ENCODE data around the gene CLEC3B.

Gene CLEC3B

GRCh38 chr3:45003859-45004258 is 22.2 kb upstream of the CLEC3B start:
- no peak for DNase-seq

- DNase-seq: no peak
Observed at GRCh38 chr3:45007091-45007490, 19.0 kb upstream of the CLEC3B start.

GRCh38 chr3:45008117-45008516 is 18.0 kb upstream of the CLEC3B start:
- no peak for DNase-seq

DNA sequence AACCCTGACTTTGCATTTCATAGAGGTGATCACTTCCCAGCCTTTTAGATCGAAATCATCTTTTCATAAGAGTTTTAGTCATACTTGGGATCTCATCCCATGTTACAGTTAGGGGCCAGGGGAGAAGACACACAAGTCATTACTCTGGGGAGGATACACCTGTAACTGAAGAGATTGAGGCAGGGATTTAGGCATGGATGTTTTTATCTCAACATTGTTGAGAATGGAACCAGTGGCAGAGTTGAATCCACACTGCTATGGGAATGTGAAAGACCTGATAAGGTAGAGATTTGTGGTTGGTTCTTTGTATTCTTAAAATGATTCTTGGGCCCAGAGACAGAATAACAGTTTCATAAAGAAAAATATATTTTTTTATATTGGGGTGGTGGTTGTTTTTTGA is 16.2 kb upstream of the CLEC3B start:
- DNase-seq: no peak

GRCh38 chr3:45010811-45011333 is 15.2 kb upstream of the CLEC3B start:
- DNase-seq: no peak

DNA sequence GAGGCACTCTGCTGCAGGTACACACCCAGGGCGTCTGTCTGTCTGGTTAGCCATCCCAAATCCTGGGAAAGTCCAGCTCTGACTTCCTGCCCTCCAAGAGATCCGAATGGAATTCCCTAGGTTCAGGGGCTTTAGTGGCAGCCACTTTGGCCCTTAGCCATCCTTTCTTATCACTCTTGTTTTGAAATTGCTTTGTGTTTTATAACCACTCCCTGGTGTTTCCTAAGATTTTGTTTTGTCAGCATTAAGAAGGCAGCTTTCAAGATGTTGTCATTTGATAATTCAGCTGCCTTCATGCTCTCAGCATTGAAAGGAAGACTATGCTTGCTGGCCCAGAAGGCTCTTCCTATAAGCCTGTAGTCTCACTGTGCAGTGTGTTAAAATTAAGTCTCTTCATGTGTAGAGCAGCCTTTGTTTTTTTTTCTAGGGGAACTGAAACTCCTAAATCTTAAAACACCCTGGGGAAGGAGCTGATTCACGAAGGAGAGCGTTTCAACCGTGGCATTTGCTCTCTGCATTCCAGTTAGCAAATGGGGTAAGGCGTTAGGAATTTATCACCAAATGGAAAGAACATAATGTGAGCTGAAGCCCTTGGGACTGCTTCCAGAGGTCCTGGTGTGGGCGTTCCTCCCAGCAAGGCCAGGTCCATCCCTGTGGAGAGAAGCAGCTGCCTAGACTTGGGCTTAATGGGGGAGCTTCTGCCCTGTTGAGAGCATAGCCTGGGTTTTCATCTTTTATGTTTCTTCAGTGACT is 14.2 kb upstream of the CLEC3B start:
- no peak for DNase-seq

DNA sequence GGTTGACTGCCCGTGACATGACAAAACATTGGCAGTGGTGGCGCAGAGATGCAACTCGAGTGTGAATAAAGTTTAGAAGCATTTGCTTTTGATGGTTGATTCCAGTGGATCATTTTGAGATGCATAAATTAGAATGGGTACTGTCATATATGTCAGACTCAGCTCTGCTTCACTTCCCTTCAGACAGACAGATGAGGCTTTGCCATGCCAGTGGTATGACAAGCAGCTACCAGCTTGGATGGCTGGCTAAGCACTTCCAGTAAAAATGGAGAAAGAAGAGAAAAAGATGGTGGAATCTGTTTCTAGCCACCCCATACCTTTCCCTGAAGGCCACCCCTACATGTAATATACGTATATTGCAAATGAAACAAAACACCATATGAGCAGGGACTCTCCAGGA is 13.5 kb upstream of the CLEC3B start:
- no peak for DNase-seq

GRCh38 chr3:45016916-45017315 is 9.2 kb upstream of the CLEC3B start:
- DNase-seq: no peak

DNA sequence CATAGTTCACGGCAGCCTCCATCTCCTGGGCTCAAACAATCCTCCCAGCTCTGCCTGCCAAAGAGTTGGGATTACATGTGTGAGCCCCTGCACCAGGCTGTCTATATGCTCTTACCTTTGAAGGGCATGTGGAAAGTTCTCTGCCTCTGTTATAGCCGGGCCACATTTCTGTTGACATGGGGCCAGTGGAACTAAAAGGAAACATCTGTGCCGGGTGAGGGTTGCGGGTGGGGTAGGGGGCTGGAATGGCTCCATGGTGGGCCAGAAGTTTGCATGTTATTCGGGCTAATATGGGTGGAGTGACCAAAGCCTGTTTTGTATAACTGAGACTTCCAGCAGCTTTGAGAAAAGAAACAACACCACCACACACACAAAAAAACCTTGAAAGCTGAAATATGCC is 8.3 kb upstream of the CLEC3B start:
- DNase-seq: no peak

DNA sequence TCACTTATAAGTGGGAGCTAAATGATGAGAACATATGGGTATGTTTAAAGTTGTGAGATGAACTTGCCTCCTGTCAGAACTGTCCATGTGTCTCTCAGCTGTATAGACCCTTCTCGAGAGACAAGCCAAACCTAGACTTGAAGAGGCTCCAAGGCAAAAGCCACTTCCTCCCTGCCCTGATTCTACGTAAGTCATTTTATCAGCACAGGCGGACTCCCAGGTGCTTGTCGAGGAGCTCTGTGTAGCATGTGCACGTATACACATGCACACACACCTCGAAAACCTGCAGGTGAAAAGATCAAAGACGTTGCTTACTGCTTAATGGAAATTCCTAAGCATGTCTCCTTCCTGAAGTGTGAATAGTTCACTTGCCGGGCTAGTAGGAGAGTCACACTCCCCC is 5.6 kb upstream of the CLEC3B start:
- DNase-seq: peak; percentile 19

DNA sequence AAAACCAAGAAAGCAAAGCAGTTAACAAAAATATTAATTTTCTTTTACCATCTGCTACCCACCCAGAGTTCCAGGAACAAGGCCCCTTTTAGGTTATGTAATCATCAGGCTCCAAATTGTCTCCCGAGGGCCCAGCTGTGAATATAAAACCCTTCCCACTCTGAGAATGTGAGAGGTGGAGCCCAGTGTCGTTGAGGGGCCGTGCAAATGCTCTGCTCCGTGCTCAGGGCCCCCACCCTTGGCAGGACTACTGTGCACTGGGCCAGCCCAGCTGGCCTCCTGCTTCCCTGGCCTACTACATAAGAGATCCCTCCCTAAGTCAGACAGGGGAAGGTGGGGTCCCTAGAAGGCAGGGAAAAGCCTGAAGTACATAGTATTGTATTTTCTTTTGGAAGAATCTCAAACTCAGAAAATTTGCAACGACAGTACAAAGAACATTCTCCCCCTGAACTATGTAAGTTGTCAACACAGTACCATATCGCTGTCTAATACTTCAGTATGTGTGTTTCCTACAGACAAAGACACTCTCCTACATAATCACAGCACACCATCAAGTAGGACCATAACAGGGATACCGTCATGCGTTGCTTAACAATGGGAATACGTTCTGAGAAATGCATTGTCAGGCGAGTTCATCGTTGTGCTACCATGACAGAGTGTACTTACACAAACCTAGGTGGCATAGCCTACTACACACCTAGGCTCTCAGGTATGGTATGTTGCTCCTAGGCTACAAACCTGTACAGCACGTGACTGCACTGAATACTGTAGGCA is 4.4 kb upstream of the CLEC3B start:
- no peak for DNase-seq

DNA sequence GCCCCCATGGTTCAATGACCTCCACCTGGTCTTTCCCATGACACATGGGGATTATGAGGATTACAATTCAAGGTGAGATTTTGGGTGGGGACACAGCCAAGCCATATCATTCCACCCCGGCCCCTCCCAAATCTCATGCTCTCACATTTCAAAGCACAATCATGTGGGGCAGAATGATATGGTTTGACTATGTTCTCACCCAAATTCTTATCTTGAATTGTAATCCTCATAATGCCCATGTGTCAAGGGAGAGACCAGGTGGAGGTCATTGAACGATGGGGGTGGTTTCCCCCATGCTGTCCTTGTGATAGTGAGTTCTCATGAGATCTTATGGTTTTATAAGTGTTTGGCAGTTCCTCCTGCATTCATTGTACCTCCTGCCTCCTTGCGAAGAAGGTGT is 2.4 kb upstream of the CLEC3B start:
- DNase-seq: no peak

GRCh38 chr3:45024542-45025255 is 1.4 kb upstream of the CLEC3B start:
- no peak for DNase-seq

DNA sequence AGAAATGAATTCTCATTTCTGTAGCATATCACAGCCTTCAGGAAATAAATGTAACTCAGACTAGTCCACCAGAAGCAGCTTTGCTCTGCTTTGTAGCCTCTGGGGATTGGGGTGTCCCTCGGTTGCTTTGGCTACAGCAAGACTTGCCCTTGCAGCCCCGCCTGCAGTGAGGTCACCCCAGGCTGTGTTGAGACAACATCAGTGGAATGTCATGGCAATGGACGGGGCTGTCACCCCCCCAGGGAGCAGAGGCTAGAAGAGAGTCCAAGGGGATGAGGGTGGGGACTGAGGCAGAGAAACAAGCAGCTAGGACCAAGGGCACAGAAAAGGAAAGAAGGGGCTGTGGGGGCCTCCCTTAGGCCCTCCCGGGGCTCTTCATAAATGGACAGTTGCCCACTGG is 854 bp downstream of the CLEC3B start:
- DNase-seq: no peak

GRCh38 chr3:45027441-45027840 is 1.3 kb downstream of the CLEC3B start:
- no peak for DNase-seq

- no peak for DNase-seq
Observed at GRCh38 chr3:45029216-45029615, 3.1 kb downstream of the CLEC3B start.

DNA sequence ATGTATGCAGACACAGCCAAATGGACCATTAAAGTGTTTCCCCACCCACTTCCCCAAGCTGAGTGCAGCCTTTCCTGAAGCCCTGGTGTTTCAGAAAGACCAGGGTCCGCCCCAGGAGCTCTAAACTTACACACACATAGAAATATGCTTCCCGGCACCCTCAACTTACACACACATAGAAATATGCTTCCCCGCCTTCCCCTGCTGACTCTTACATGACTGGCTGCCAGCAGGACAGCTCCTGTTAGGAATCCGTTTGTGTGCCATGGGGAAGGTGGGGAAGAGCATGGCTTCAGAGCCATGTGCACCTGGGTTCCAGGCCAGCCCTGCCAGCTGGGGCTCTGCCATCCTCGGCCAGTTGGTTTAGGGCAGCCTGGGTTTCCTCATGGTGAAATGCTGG is 3.6 kb downstream of the CLEC3B start:
- no peak for DNase-seq

GRCh38 chr3:45031531-45031930 is 5.4 kb downstream of the CLEC3B start:
- no peak for DNase-seq

GRCh38 chr3:45032113-45032512 is 6.0 kb downstream of the CLEC3B start:
- DNase-seq: no peak

DNA sequence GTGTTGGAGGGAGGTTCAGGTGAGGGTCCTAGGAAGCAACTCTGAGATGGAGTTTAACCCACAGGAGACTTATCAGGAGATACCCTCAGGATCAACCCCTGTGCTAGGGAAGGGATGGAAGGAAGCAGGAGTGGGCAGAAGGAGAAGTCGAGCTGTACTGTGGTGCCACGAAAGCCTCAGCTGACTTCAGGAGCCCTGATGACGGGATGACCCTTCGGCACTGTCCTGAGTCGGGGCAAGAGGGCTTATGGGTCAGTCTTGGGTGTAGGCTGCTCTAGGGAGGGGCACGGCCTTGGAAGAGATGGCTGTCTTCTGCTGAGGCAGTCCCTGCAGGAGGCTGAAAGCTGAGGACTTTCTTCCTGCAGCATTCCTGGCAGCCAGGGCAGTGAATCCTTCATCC is 7.7 kb downstream of the CLEC3B start:
- DNase-seq: no peak

DNA sequence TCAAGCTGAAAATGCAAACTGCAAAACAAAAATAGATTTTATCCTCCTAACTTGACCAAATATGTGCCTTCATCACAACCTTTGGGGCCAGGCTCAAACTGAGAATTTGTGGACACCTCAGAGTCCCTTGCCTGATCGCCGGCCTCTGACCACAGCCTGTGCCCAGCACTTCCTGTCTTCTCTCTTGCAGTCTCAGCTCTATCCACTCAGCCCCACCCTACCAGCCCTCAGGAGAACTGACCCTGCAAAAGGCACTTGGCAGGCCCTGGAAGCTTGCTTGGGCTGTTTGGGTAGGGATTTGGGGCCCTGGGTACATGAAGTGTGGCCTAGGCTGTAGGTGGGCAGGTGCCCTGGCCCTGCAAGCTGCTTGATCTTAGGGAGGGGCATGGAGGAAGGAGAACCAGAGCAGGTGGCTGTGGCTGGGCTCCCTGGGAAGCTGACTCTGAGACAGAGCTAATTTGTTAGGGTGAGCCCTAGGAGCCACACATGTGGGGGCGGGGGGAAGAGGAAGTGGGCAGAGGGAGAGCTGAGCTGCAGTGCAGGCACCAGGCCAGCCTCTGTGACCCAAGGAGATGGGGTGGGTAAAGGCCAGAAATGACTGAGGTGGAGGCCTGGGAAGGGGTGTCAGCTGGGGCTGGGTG is 8.6 kb downstream of the CLEC3B start:
- DNase-seq: no peak

DNA sequence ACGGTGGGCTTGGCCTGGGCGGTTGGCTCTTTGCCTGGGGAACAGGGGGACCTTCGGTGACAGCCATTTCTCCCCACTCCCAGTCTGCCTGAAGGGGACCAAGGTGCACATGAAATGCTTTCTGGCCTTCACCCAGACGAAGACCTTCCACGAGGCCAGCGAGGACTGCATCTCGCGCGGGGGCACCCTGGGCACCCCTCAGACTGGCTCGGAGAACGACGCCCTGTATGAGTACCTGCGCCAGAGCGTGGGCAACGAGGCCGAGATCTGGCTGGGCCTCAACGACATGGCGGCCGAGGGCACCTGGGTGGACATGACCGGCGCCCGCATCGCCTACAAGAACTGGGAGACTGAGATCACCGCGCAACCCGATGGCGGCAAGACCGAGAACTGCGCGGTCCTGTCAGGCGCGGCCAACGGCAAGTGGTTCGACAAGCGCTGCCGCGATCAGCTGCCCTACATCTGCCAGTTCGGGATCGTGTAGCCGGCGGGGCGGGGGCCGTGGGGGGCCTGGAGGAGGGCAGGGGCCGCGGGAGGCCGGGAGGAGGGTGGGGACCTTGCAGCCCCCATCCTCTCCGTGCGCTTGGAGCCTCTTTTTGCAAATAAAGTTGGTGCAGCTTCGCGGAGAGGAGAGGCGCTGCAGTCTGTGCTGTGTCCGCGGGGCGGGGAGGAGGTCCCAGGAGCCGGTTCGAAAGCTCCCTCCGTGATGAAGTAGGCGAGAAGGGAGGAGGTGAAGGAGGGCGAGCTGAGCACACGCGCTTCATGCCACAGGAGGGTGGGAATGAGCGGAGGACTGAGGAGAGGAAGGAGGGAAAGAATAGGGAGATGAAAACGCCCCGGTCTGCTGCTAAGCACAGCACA is 9.6 kb downstream of the CLEC3B start:
- peak; percentile 24 for DNase-seq

All from activated CD4-positive, alpha-beta T cell treated with anti-CD3 and anti-CD28 coated beads, Interleukin-2, amount 50 U/mL, for 1 hour (primary cell).